ENCODE results near the gene TIE1. TPM values are rescaled to one million over a fixed set of nuclear protein-coding genes. Genes with fewer than 3 reads are reported as not detected.

The TIE1 gene
- total RNA-seq, 1 experiment from 2014 or later = 1.2 TPM

DNA sequence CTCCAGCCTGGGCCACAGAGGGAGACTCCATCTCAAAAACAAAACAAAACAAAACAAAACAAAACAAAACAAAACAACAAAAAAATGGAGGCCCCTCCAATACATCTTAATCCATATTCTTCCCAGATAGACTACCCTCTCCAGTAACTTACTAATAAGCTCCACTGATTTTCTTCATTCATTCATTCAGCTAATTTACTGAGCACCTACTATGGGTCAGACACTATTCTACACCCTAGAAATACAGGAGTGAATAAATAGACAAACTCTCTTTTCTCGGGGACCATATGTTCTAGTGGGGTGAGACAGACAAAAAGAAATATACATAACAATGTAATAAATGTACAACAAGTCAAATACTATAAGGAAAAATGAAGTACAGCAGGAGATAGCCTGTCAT, 50.2 kb downstream of the TIE1 start:
- no peak overlapping the region for H2BK15ac ChIP-seq (ENCODE audit: low read depth, low read length)
- H2BK120ac ChIP-seq (ENCODE audit: low read depth, low read length, poor library complexity, severe bottlenecking) = no peak overlapping the region
- peaks cover 16% of the 10 kb centered on the region for H3K27me3 Mint-ChIP-seq (ENCODE audit: low read depth)
- H4K91ac ChIP-seq (ENCODE audit: insufficient read length, low read depth, low read length) = no peak overlapping the region
- H3K79me2 ChIP-seq (ENCODE audit: insufficient read depth, low read length) = no peaks in the 10 kb centered on the region
- H3K9me3 Mint-ChIP-seq = no peaks in the 10 kb centered on the region
- no peak overlapping the region for H3K4me2 ChIP-seq (ENCODE audit: insufficient read depth, insufficient read length, low read length)
- H3K4ac ChIP-seq (ENCODE audit: low read depth, low read length) = no peak overlapping the region
- no peak overlapping the region for H3K4me3 Mint-ChIP-seq
- no CpG with 5 or more reads among the region's 1 CpG for WGBS (ENCODE audit: extremely low coverage, insufficient read length, low lambda C conversion rate)
- peaks cover 29 to 43% of the 10 kb centered on the region in 2 experiments for H3K4me1 Mint-ChIP-seq
- TF ChIP-seq, protein P1, sequence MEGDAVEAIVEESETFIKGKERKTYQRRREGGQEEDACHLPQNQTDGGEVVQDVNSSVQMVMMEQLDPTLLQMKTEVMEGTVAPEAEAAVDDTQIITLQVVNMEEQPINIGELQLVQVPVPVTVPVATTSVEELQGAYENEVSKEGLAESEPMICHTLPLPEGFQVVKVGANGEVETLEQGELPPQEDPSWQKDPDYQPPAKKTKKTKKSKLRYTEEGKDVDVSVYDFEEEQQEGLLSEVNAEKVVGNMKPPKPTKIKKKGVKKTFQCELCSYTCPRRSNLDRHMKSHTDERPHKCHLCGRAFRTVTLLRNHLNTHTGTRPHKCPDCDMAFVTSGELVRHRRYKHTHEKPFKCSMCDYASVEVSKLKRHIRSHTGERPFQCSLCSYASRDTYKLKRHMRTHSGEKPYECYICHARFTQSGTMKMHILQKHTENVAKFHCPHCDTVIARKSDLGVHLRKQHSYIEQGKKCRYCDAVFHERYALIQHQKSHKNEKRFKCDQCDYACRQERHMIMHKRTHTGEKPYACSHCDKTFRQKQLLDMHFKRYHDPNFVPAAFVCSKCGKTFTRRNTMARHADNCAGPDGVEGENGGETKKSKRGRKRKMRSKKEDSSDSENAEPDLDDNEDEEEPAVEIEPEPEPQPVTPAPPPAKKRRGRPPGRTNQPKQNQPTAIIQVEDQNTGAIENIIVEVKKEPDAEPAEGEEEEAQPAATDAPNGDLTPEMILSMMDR (conservative IDR thresholded peaks at IDR 0.05) = no peak
- H3K23me2 ChIP-seq (ENCODE audit: insufficient read length, low read depth, low read length, poor library complexity, severe bottlenecking) = peaks cover 10% of the 10 kb centered on the region
- no peak overlapping the region for H3K23ac ChIP-seq (ENCODE audit: insufficient read length, low read depth, low read length)
- no peak overlapping the region for H2BK12ac ChIP-seq (ENCODE audit: insufficient read length, low read depth, low read length)
- no peak overlapping the region for H4K8ac ChIP-seq (replicated peaks; ENCODE audit: insufficient read length, low read depth, low read length)
- peaks cover 5% of the 10 kb centered on the region for H3K4me1 ChIP-seq (ENCODE audit: insufficient read depth, low read length)
- H3K27ac ChIP-seq (ENCODE audit: insufficient read length, low read depth, low read length) = no peak overlapping the region
- no peak overlapping the region for H2AK5ac ChIP-seq (ENCODE audit: insufficient read length, low read length)
- no peak overlapping the region for H3K18ac ChIP-seq (ENCODE audit: insufficient read length, low read depth, low read length)
- peaks cover 0 to 2% (median 2%) of the 10 kb centered on the region in 3 experiments; a peak in 3 of 7 replicates for H3K36me3 Mint-ChIP-seq (ENCODE audit: insufficient read depth in 1 of 3, low read depth in 3 of 3)
- no peak overlapping the region for H3K9ac ChIP-seq (ENCODE audit: extremely low read depth, insufficient read length, low read length)
- H4K20me1 ChIP-seq (ENCODE audit: control insufficient read depth, insufficient read depth, insufficient read length) = no peaks in the 10 kb centered on the region
- H3K56ac ChIP-seq (ENCODE audit: insufficient read length, low read depth, low read length) = no peak overlapping the region
- no peak overlapping the region for H2BK20ac ChIP-seq (ENCODE audit: low read depth, low read length, poor library complexity, severe bottlenecking)
- peaks cover 4% of the 10 kb centered on the region for H3K27me3 ChIP-seq (ENCODE audit: insufficient read depth, low read length)
- no peak overlapping the region for H3K14ac ChIP-seq (ENCODE audit: insufficient read depth, low read length)
- H3K27ac Mint-ChIP-seq = no peak overlapping the region
- no peaks in the 10 kb centered on the region for H3K79me1 ChIP-seq (ENCODE audit: insufficient read depth, low read depth, low read length, poor library complexity, severe bottlenecking)
- H3T11ph ChIP-seq (ENCODE audit: low read length) = no peak overlapping the region
- no peak for DNase-seq
- H3K9me3 ChIP-seq (ENCODE audit: control insufficient read depth, low read depth, low read length) = no peaks in the 10 kb centered on the region
- H4K5ac ChIP-seq (ENCODE audit: insufficient read length, low read depth, low read length) = no peak overlapping the region
- H2AFZ ChIP-seq (ENCODE audit: low read length) = no peak overlapping the region
- no peak overlapping the region for H2BK5ac ChIP-seq (ENCODE audit: insufficient read length, low read length)
